Neural progenitor cell (in vitro differentiated cells): Measurements from ENCODE around the gene TMPRSS13. TPM values are rescaled to one million over a fixed set of nuclear protein-coding genes. Genes with fewer than 3 reads are reported as not detected.

ENCODE experiments used
- DNase-seq: peaks from one replicate; pipeline ENCODE4 v3.0.0-alpha.2; 2016; ENCODE audit warnings: low spot score
- H2AFZ ChIP-seq: fragments of 200-600 bp; sonication (generic); replicated peaks from 2 replicates; pipeline ENCODE4 v1.6.1; 2016; ENCODE audit warnings: antibody characterized with exemption
- H3F3A ChIP-seq: fragments of 200-600 bp; sonication (generic); 2 replicates; pipeline ENCODE4 v1.6.1; 2016; ENCODE audit warnings: antibody characterized with exemption, low read depth
- H3K27ac ChIP-seq: fragments of 200-600 bp; sonication (generic); 2 replicates; pipeline ENCODE4 v1.5.1; 2016; ENCODE audit warnings: mild to moderate bottlenecking
- H3K27me3 ChIP-seq: fragments of 200-600 bp; sonication (generic); 2 replicates; pipeline ENCODE4 v1.6.1; 2016; ENCODE audit warnings: mild to moderate bottlenecking, moderate library complexity
- H3K36me3 ChIP-seq: fragments of 200-600 bp; sonication (generic); 2 replicates; pipeline ENCODE4 v1.5.1; 2016
- H3K4me1 ChIP-seq: fragments of 200-600 bp; sonication (generic); 2 replicates; pipeline ENCODE4 v1.6.1; 2016; ENCODE audit warnings: mixed run types
- H3K4me2 ChIP-seq: fragments of 200-600 bp; sonication (generic); 2 replicates; pipeline ENCODE4 v1.6.1; 2016
- H3K4me3 ChIP-seq: fragments of 200-600 bp; sonication (generic); 2 replicates; pipeline ENCODE4 v1.5.1; 2016
- H3K79me2 ChIP-seq: fragments of 200-600 bp; sonication (generic); 2 replicates; pipeline ENCODE4 v1.6.1; 2016; ENCODE audit warnings: low read depth
- H3K9ac ChIP-seq: fragments of 200-600 bp; sonication (generic); 2 replicates; pipeline ENCODE4 v1.6.1; 2016
- H3K9me3 ChIP-seq: fragments of 200-600 bp; sonication (generic); 2 replicates; pipeline ENCODE4 v1.5.1; 2016; ENCODE audit warnings: low read depth
- H4K20me1 ChIP-seq: fragments of 200-600 bp; sonication (generic); 2 replicates; pipeline ENCODE4 v1.6.1; 2016; ENCODE audit warnings: low read depth
- H3K27ac Mint-ChIP-seq: 3 replicates; pipeline ENCODE4 v1.8.0; 2021; ENCODE audit warnings: mixed read lengths
- H3K27me3 Mint-ChIP-seq: 2 replicates; pipeline ENCODE4 v1.8.0; 2022; ENCODE audit warnings: low read depth, mild to moderate bottlenecking, inconsistent platforms, moderate library complexity, mixed read lengths; ENCODE audit not compliant: insufficient read depth
- H3K36me3 Mint-ChIP-seq: 3 replicates; pipeline ENCODE4 v1.8.0; 2021; ENCODE audit warnings: mixed read lengths
- H3K4me1 Mint-ChIP-seq: 3 replicates; pipeline ENCODE4 v1.8.0; 2021; ENCODE audit warnings: mixed read lengths
- H3K4me3 Mint-ChIP-seq: 3 replicates; pipeline ENCODE4 v1.8.0; 2021; ENCODE audit warnings: mild to moderate bottlenecking, moderate library complexity, mixed read lengths
- H3K9me3 Mint-ChIP-seq: 3 replicates; pipeline ENCODE4 v1.8.0; 2020; ENCODE audit warnings: mixed read lengths
- CTCF ChIP-seq: fragments of 200-600 bp; sonication (generic); IDR thresholded peaks from 2 replicates; pipeline ENCODE4 v1.5.1; 2017; ENCODE audit warnings: antibody characterized with exemption, mild to moderate bottlenecking
- EZH2 ChIP-seq: fragments of 200-600 bp; sonication (generic); IDR thresholded peaks from 2 replicates; pipeline ENCODE4 v1.6.1; 2017; ENCODE audit warnings: antibody characterized with exemption, mild to moderate bottlenecking, moderate library complexity
- EZH2phosphoT487 ChIP-seq: fragments of 200-600 bp; sonication (generic); IDR thresholded peaks from 2 replicates; pipeline ENCODE4 v1.6.1; 2017; ENCODE audit warnings: antibody characterized with exemption
- total RNA-seq: library from RNA; depleted of rRNA; stranded (reverse); fragments of >200 nt; gene quantifications from 2 replicates; pipeline ENCODE4 v1.2.3, GENCODE V29; 2015; ENCODE audit warnings: low replicate concordance

TMPRSS13 gene
- total RNA-seq, 1 donor from 2014 or later, result not detected

- DNase-seq, result no peak
- TF ChIP-seq EZH2phosphoT487, result no peak
- no peak for TF ChIP-seq CTCF
- no peak for TF ChIP-seq EZH2
- Mint-ChIP-seq H3K9me3 (no peaks in the 10 kb centered on the region), H3K4me1 (peaks cover 68% of the 10 kb centered on the region), H3K27ac (no peak overlapping the region), H3K4me3 (no peak overlapping the region), H3K27me3 (peaks cover 20% of the 10 kb centered on the region), H3K36me3 (peaks cover 2% of the 10 kb centered on the region)
- H3K36me3 ChIP-seq, result no peaks in the 10 kb centered on the region
- no peak overlapping the region for H3K9ac ChIP-seq
- no peak overlapping the region for H2AFZ ChIP-seq
- H3K27me3 ChIP-seq, result peaks cover 17% of the 10 kb centered on the region
- peak overlapping the region; percentile 89 for H3K4me2 ChIP-seq
- H3K27ac ChIP-seq, result no peak overlapping the region
- peaks cover 32% of the 10 kb centered on the region for H3F3A ChIP-seq
- H3K79me2 ChIP-seq, result peaks cover 76% of the 10 kb centered on the region
- peaks cover 61% of the 10 kb centered on the region for H4K20me1 ChIP-seq
- no peaks in the 10 kb centered on the region for H3K9me3 ChIP-seq
- no peak overlapping the region for H3K4me3 ChIP-seq
- peaks cover 68% of the 10 kb centered on the region for H3K4me1 ChIP-seq
These were observed 55.4 kb downstream of the TMPRSS13 start for GRCh38 chr11:117873828-117874125.

- peak overlapping the region; percentile 89 for H3K4me2 ChIP-seq
- no peak overlapping the region for H2AFZ ChIP-seq
These were observed 56.0 kb downstream of the TMPRSS13 start for GRCh38 chr11:117872975-117873827.

GRCh38 chr11:117872420-117872961, 56.7 kb downstream of the TMPRSS13 start:
- H3K27me3 Mint-ChIP-seq, result peaks cover 18% of the 10 kb centered on the region
- H3K4me3 ChIP-seq, result no peak overlapping the region
- H3K36me3 Mint-ChIP-seq, result peaks cover 6% of the 10 kb centered on the region
- no peaks in the 10 kb centered on the region for H3K9me3 ChIP-seq
- no peaks in the 10 kb centered on the region for H3K9me3 Mint-ChIP-seq
- H3K4me1 ChIP-seq, result peaks cover 64% of the 10 kb centered on the region
- H3K36me3 ChIP-seq, result no peaks in the 10 kb centered on the region
- H3K27ac Mint-ChIP-seq, result no peak overlapping the region
- DNase-seq, result no peak
- H3K27me3 ChIP-seq, result peaks cover 4% of the 10 kb centered on the region
- peaks cover 66% of the 10 kb centered on the region for H3K4me1 Mint-ChIP-seq
- no peak overlapping the region for H3K27ac ChIP-seq
- H2AFZ ChIP-seq, result no peak overlapping the region
- H3K4me3 Mint-ChIP-seq, result no peak overlapping the region
- H4K20me1 ChIP-seq, result peaks cover 74% of the 10 kb centered on the region
- peaks cover 22% of the 10 kb centered on the region for H3F3A ChIP-seq
- TF ChIP-seq EZH2phosphoT487 (no peak), EZH2 (no peak), CTCF (no peak)
- H3K9ac ChIP-seq, result no peak overlapping the region
- no peak overlapping the region for H3K4me2 ChIP-seq
- peaks cover 89% of the 10 kb centered on the region for H3K79me2 ChIP-seq

More at GRCh38 chr11:117872975-117873827, 56.0 kb downstream of the TMPRSS13 start:
- Histone ChIP-seq H3K9me3 (no peaks in the 10 kb centered on the region), H3F3A (peaks cover 28% of the 10 kb centered on the region), H4K20me1 (peaks cover 67% of the 10 kb centered on the region), H3K36me3 (no peaks in the 10 kb centered on the region), H3K79me2 (peaks cover 82% of the 10 kb centered on the region), H3K9ac (no peak overlapping the region), H3K27me3 (peaks cover 11% of the 10 kb centered on the region), H3K4me3 (no peak overlapping the region), H3K4me1 (peaks cover 71% of the 10 kb centered on the region), H3K27ac (no peak overlapping the region)
- peak overlapping the region; percentile 44 for H3K4me3 Mint-ChIP-seq
- H3K4me1 Mint-ChIP-seq, result peaks cover 73% of the 10 kb centered on the region
- TF ChIP-seq EZH2 (no peak), EZH2phosphoT487 (no peak), CTCF (no peak)
- H3K27me3 Mint-ChIP-seq, result peaks cover 18% of the 10 kb centered on the region
- H3K27ac Mint-ChIP-seq, result no peak overlapping the region
- no peaks in the 10 kb centered on the region for H3K9me3 Mint-ChIP-seq
- DNase-seq, result no peak
- H3K36me3 Mint-ChIP-seq, result peaks cover 4% of the 10 kb centered on the region
